ENCODE results near the gene TRIM47. TPM values are rescaled to one million over a fixed set of nuclear protein-coding genes. Genes with fewer than 3 reads are reported as not detected.

TRIM47 gene
- total and polyA plus RNA-seq, 2 experiments from 2014 or later: 7.2 to 9.9 TPM

DNA sequence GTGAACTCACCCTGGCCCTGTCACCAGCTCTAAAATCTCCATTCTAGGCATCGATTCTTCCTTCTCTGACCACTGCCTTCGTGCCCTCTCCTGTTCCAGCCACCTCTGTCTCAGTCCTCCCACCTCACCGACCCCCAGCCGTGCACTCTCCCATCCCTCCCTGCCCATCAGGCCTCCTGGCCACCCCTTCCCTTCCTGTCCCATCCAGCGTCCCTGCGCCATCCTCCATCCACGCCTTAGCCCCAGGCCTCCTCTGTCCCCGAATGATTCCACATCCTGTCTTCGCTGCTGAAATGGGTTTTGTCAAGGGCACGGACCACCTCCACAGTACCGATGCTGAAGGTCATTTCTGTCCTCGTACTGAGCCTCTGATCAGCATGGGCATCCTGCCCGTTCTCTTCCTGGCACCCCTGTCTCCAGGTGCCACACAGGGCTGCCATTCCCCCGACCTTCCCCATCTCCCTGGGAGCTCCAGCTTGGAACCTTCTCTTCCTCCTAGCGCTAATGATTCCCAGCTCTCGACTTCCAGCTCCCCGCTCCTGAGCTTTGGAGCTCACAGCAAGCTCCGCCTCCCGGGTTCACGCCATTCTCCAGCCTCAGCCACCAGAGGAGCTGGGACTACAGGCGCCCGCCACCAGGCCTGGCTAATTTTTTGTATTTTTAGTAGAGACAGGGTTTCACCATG, 15.8 kb upstream of the TRIM47 start:
- Histone ChIP-seq H3K9me2 (ENCODE audit: insufficient read depth) (no peaks in the 10 kb centered on the region), H2AFZ (no peak overlapping the region), H3K27ac (ENCODE audit: low read depth) (peak overlapping the region; percentile 59; the same call in 1 of the 2 replicates), H3F3A (replicated peaks; ENCODE audit: low read depth) (peaks cover 32% of the 10 kb centered on the region), H3K4me1 (ENCODE audit: insufficient read depth) (peaks cover 18% of the 10 kb centered on the region; the same call in 1 of the 2 replicates), H3K27me3 (ENCODE audit: insufficient read depth) (no peaks in the 10 kb centered on the region), H4K20me1 (replicated peaks; ENCODE audit: insufficient read depth) (no peaks in the 10 kb centered on the region; the same call in 1 of the 2 replicates), H3K4me3 (no peak overlapping the region), H3K4me2 (peak overlapping the region; percentile 92; the same call in 1 of the 2 replicates), H3K79me2 (replicated peaks; ENCODE audit: insufficient read depth) (peaks cover 18% of the 10 kb centered on the region), H3K36me3 (ENCODE audit: insufficient read depth) (no peaks in the 10 kb centered on the region)
- H3K27me3 Mint-ChIP-seq (ENCODE audit: insufficient read depth, low read depth, poor library complexity): peaks cover 15% of the 10 kb centered on the region
- peaks cover 36% of the 10 kb centered on the region for H3K36me3 Mint-ChIP-seq (ENCODE audit: low read depth)
- peak overlapping the region; percentile 8 for H3K4me3 Mint-ChIP-seq
- peak overlapping the region; percentile 19; the same call in 1 of the 2 replicates for H3K27ac Mint-ChIP-seq
- ATAC-seq (peak; percentile 9), DNase-seq (ENCODE audit: low spot score) (peak; percentile 68)
- no peaks in the 10 kb centered on the region for H3K9me3 Mint-ChIP-seq
- TF ChIP-seq, protein P1, sequence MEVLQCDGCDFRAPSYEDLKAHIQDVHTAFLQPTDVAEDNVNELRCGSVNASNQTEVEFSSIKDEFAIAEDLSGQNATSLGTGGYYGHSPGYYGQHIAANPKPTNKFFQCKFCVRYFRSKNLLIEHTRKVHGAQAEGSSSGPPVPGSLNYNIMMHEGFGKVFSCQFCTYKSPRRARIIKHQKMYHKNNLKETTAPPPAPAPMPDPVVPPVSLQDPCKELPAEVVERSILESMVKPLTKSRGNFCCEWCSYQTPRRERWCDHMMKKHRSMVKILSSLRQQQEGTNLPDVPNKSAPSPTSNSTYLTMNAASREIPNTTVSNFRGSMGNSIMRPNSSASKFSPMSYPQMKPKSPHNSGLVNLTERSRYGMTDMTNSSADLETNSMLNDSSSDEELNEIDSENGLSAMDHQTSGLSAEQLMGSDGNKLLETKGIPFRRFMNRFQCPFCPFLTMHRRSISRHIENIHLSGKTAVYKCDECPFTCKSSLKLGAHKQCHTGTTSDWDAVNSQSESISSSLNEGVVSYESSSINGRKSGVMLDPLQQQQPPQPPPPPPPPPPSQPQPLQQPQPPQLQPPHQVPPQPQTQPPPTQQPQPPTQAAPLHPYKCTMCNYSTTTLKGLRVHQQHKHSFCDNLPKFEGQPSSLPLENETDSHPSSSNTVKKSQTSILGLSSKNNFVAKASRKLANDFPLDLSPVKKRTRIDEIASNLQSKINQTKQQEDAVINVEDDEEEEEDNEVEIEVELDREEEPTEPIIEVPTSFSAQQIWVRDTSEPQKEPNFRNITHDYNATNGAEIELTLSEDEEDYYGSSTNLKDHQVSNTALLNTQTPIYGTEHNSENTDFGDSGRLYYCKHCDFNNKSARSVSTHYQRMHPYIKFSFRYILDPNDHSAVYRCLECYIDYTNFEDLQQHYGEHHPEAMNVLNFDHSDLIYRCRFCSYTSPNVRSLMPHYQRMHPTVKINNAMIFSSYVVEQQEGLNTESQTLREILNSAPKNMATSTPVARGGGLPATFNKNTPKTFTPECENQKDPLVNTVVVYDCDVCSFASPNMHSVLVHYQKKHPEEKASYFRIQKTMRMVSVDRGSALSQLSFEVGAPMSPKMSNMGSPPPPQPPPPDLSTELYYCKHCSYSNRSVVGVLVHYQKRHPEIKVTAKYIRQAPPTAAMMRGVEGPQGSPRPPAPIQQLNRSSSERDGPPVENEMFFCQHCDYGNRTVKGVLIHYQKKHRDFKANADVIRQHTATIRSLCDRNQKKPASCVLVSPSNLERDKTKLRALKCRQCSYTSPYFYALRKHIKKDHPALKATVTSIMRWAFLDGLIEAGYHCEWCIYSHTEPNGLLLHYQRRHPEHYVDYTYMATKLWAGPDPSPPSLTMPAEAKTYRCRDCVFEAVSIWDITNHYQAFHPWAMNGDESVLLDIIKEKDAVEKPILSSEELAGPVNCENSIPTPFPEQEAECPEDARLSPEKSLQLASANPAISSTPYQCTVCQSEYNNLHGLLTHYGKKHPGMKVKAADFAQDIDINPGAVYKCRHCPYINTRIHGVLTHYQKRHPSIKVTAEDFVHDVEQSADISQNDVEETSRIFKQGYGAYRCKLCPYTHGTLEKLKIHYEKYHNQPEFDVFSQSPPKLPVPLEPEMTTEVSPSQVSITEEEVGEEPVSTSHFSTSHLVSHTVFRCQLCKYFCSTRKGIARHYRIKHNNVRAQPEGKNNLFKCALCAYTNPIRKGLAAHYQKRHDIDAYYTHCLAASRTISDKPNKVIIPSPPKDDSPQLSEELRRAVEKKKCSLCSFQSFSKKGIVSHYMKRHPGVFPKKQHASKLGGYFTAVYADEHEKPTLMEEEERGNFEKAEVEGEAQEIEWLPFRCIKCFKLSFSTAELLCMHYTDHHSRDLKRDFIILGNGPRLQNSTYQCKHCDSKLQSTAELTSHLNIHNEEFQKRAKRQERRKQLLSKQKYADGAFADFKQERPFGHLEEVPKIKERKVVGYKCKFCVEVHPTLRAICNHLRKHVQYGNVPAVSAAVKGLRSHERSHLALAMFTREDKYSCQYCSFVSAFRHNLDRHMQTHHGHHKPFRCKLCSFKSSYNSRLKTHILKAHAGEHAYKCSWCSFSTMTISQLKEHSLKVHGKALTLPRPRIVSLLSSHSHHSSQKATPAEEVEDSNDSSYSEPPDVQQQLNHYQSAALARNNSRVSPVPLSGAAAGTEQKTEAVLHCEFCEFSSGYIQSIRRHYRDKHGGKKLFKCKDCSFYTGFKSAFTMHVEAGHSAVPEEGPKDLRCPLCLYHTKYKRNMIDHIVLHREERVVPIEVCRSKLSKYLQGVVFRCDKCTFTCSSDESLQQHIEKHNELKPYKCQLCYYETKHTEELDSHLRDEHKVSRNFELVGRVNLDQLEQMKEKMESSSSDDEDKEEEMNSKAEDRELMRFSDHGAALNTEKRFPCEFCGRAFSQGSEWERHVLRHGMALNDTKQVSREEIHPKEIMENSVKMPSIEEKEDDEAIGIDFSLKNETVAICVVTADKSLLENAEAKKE (CRISPR knock-in tag; IDR thresholded peaks at IDR 0.05): no peak
- TF ChIP-seq ZNF331 (CRISPR knock-in tag; IDR thresholded peaks at IDR 0.05; ENCODE audit: low read depth) (no peak), EZH2 (IDR thresholded peaks at IDR 0.05; ENCODE audit: low read depth, unreplicated experiment) (no peak), POLR2AphosphoS5 (IDR thresholded peaks at IDR 0.05; ENCODE audit: low read depth) (no peak; the same call in 1 of the 2 replicates), ZNF114 (CRISPR knock-in tag; IDR thresholded peaks at IDR 0.05) (no peak), NANOG (IDR thresholded peaks at IDR 0.05; ENCODE audit: borderline replicate concordance) (no peak), CREB1 (CRISPR knock-in tag; IDR thresholded peaks at IDR 0.05; ENCODE audit: low read depth) (no peak), JUNB (IDR thresholded peaks at IDR 0.05; ENCODE audit: unreplicated experiment) (no peak), EZH2phosphoT487 (IDR thresholded peaks at IDR 0.05; ENCODE audit: unreplicated experiment) (no peak), STAT1 (IDR thresholded peaks at IDR 0.05; ENCODE audit: unreplicated experiment) (no peak)
- TF ChIP-seq, protein P2, sequence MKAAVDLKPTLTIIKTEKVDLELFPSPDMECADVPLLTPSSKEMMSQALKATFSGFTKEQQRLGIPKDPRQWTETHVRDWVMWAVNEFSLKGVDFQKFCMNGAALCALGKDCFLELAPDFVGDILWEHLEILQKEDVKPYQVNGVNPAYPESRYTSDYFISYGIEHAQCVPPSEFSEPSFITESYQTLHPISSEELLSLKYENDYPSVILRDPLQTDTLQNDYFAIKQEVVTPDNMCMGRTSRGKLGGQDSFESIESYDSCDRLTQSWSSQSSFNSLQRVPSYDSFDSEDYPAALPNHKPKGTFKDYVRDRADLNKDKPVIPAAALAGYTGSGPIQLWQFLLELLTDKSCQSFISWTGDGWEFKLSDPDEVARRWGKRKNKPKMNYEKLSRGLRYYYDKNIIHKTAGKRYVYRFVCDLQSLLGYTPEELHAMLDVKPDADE (IDR thresholded peaks at IDR 0.05): no peak
- TF ChIP-seq, protein P3, sequence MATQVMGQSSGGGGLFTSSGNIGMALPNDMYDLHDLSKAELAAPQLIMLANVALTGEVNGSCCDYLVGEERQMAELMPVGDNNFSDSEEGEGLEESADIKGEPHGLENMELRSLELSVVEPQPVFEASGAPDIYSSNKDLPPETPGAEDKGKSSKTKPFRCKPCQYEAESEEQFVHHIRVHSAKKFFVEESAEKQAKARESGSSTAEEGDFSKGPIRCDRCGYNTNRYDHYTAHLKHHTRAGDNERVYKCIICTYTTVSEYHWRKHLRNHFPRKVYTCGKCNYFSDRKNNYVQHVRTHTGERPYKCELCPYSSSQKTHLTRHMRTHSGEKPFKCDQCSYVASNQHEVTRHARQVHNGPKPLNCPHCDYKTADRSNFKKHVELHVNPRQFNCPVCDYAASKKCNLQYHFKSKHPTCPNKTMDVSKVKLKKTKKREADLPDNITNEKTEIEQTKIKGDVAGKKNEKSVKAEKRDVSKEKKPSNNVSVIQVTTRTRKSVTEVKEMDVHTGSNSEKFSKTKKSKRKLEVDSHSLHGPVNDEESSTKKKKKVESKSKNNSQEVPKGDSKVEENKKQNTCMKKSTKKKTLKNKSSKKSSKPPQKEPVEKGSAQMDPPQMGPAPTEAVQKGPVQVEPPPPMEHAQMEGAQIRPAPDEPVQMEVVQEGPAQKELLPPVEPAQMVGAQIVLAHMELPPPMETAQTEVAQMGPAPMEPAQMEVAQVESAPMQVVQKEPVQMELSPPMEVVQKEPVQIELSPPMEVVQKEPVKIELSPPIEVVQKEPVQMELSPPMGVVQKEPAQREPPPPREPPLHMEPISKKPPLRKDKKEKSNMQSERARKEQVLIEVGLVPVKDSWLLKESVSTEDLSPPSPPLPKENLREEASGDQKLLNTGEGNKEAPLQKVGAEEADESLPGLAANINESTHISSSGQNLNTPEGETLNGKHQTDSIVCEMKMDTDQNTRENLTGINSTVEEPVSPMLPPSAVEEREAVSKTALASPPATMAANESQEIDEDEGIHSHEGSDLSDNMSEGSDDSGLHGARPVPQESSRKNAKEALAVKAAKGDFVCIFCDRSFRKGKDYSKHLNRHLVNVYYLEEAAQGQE (IDR thresholded peaks at IDR 0.05; ENCODE audit: unreplicated experiment): no peak
- TF ChIP-seq, protein P4, sequence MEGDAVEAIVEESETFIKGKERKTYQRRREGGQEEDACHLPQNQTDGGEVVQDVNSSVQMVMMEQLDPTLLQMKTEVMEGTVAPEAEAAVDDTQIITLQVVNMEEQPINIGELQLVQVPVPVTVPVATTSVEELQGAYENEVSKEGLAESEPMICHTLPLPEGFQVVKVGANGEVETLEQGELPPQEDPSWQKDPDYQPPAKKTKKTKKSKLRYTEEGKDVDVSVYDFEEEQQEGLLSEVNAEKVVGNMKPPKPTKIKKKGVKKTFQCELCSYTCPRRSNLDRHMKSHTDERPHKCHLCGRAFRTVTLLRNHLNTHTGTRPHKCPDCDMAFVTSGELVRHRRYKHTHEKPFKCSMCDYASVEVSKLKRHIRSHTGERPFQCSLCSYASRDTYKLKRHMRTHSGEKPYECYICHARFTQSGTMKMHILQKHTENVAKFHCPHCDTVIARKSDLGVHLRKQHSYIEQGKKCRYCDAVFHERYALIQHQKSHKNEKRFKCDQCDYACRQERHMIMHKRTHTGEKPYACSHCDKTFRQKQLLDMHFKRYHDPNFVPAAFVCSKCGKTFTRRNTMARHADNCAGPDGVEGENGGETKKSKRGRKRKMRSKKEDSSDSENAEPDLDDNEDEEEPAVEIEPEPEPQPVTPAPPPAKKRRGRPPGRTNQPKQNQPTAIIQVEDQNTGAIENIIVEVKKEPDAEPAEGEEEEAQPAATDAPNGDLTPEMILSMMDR (conservative IDR thresholded peaks at IDR 0.05; ENCODE audit: low read depth in 2 of 2): no peak
- peaks cover 26% of the 10 kb centered on the region for H3K4me1 Mint-ChIP-seq

Data from GM23338 (cell line).